HG03460 (cell line): Measurements from ENCODE around the gene TIMP3.
"Not testable (repeated sequence)": the region's sequence is repeated elsewhere in the genome, so short reads cannot be mapped to it uniquely, and the experiment has no call there.

Source experiments
- ATAC-seq: cut with Tn5 transposase; IDR thresholded peaks from one replicate; pipeline ENCODE4 v1.9.1; 2021; ENCODE audit not compliant: unreplicated experiment

TIMP3 gene

GRCh38 chr22:32850591-32851517 is 49.3 kb downstream of the TIMP3 start:
- no peak for ATAC-seq

GRCh38 chr22:32852395-32853251 is 51.1 kb downstream of the TIMP3 start:
- ATAC-seq = no peak

GRCh38 chr22:32853662-32854061 is 52.2 kb downstream of the TIMP3 start:
- ATAC-seq = no peak

- no peak for ATAC-seq
Observed at GRCh38 chr22:32854351-32854804, 52.9 kb downstream of the TIMP3 start.

- ATAC-seq = no peak
Observed at GRCh38 chr22:32855045-32855756, 53.7 kb downstream of the TIMP3 start.

GRCh38 chr22:32858121-32858703 is 56.7 kb downstream of the TIMP3 start:
- ATAC-seq = no peak

GRCh38 chr22:32858957-32859356 is 57.5 kb downstream of the TIMP3 start:
- no peak for ATAC-seq

GRCh38 chr22:32859743-32860142 is 58.2 kb downstream of the TIMP3 start:
- ATAC-seq = no peak

GRCh38 chr22:32861330-32861729 is 59.8 kb downstream of the TIMP3 start:
- no peak for ATAC-seq

- no peak for ATAC-seq
Observed at GRCh38 chr22:32862083-32862482, 60.6 kb downstream of the TIMP3 start.

- no peak for ATAC-seq
Observed at GRCh38 chr22:32862936-32863661, 61.6 kb downstream of the TIMP3 start.

- no peak for ATAC-seq
Observed at GRCh38 chr22:32864041-32864440, 62.5 kb downstream of the TIMP3 start.

GRCh38 chr22:32864596-32864995 is 63.1 kb downstream of the TIMP3 start:
- ATAC-seq = no peak

- no peak for ATAC-seq
Observed at GRCh38 chr22:32866953-32867352, 65.4 kb downstream of the TIMP3 start.

GRCh38 chr22:32868946-32869345 is 67.4 kb downstream of the TIMP3 start:
- ATAC-seq = no peak

- no peak for ATAC-seq
Observed at GRCh38 chr22:32870474-32870873, 69.0 kb downstream of the TIMP3 start.

- not testable (repeated sequence) for ATAC-seq
Observed at GRCh38 chr22:32873604-32874003, 72.1 kb downstream of the TIMP3 start.

GRCh38 chr22:32874385-32874784 is 72.9 kb downstream of the TIMP3 start:
- ATAC-seq = no peak

- ATAC-seq = no peak
Observed at GRCh38 chr22:32874976-32875375, 73.5 kb downstream of the TIMP3 start.

- no peak for ATAC-seq
Observed at GRCh38 chr22:32876516-32876915, 75.0 kb downstream of the TIMP3 start.
